NT2/D1 (cell line): ENCODE data around the gene RIMKLA.

Experiments
- DNase-seq: peaks from one replicate; pipeline ENCODE4 v3.0.0-alpha.2; 2011; ENCODE audit warnings: low read depth, low spot score
- H3K27me3 ChIP-seq: 2 replicates; pipeline ENCODE4 v1.6.0; 2011; ENCODE audit warnings: mild to moderate bottlenecking; ENCODE audit not compliant: insufficient read length, insufficient read depth
- H3K36me3 ChIP-seq: 2 replicates; pipeline ENCODE4 v1.6.1; 2011; ENCODE audit warnings: mild to moderate bottlenecking, low read length, mixed read lengths; ENCODE audit not compliant: insufficient read depth, insufficient read length
- H3K4me1 ChIP-seq: 2 replicates; pipeline ENCODE4 v1.5.1; 2011; ENCODE audit not compliant: insufficient read depth, insufficient read length
- H3K4me3 ChIP-seq: 2 replicates; pipeline ENCODE4 v1.5.1; 2011; ENCODE audit warnings: low read depth; ENCODE audit not compliant: insufficient read length
- H3K9ac ChIP-seq: 2 replicates; pipeline ENCODE4 v1.6.0; 2011; ENCODE audit warnings: low read depth; ENCODE audit not compliant: insufficient read length
- H3K9me3 ChIP-seq: 2 replicates; pipeline ENCODE4 v1.5.1; 2011; ENCODE audit warnings: mild to moderate bottlenecking, low read length; ENCODE audit not compliant: insufficient read depth
- SUZ12 ChIP-seq: IDR thresholded peaks from 2 replicates; pipeline ENCODE4 v1.6.1; 2011; ENCODE audit not compliant: insufficient read length, insufficient read depth; ENCODE audit errors: extremely low read depth
- YY1 ChIP-seq: IDR thresholded peaks from 2 replicates; pipeline ENCODE4 v1.6.1; 2011; ENCODE audit not compliant: insufficient read length, insufficient read depth
- ZNF274 ChIP-seq: IDR thresholded peaks from 2 replicates; pipeline ENCODE4 v1.6.1; 2011; ENCODE audit warnings: mild to moderate bottlenecking, low read depth, low read length

RIMKLA gene

DNA sequence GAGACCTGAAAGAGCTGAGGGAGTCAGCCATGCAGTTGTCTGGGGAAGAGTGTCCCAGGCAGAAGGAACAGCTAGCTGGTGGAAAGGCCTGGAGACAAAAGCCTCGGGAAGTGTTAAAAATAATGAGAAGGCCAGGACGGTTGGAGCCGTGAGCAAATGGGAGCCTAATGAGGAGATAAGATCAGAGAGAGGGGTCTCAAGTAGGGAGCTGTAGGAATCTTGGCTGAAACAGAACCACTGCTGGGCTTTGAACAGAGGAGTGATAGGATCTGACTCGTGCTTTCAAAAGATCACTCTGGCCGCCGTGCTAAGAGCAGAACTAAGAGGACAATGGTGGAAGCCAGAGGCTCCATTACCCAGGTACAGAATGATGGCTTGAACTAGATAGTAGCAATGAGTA, 43.6 kb upstream of the RIMKLA start:
- no peak for DNase-seq
- no peak for TF ChIP-seq YY1
- TF ChIP-seq SUZ12, result no peak
- no peak for TF ChIP-seq ZNF274
- Histone ChIP-seq H3K36me3 (no peaks in the 10 kb centered on the region), H3K9me3 (no peaks in the 10 kb centered on the region), H3K4me1 (peaks cover 2% of the 10 kb centered on the region), H3K4me3 (no peak overlapping the region), H3K9ac (no peak overlapping the region), H3K27me3 (no peaks in the 10 kb centered on the region)

- H3K9ac ChIP-seq, result no peak overlapping the region
- DNase-seq, result no peak
- H3K4me1 ChIP-seq, result peaks cover 2% of the 10 kb centered on the region
- H3K4me3 ChIP-seq, result no peak overlapping the region
- TF ChIP-seq ZNF274 (no peak), YY1 (no peak), SUZ12 (no peak)
- H3K27me3 ChIP-seq, result no peaks in the 10 kb centered on the region
- no peaks in the 10 kb centered on the region for H3K9me3 ChIP-seq
- H3K36me3 ChIP-seq, result no peaks in the 10 kb centered on the region
These were observed 40.5 kb upstream of the RIMKLA start for GRCh38 chr1:42340093-42340492.

GRCh38 chr1:42340901-42341300, 39.7 kb upstream of the RIMKLA start:
- Histone ChIP-seq H3K27me3 (no peaks in the 10 kb centered on the region), H3K9me3 (no peaks in the 10 kb centered on the region), H3K9ac (no peak overlapping the region), H3K4me3 (no peak overlapping the region), H3K36me3 (no peaks in the 10 kb centered on the region), H3K4me1 (peaks cover 2% of the 10 kb centered on the region)
- TF ChIP-seq YY1, result no peak
- no peak for TF ChIP-seq ZNF274
- no peak for TF ChIP-seq SUZ12
- DNase-seq, result no peak

- H3K4me1 ChIP-seq, result peaks cover 2% of the 10 kb centered on the region
- H3K9ac ChIP-seq, result no peak overlapping the region
- no peaks in the 10 kb centered on the region for H3K36me3 ChIP-seq
- H3K4me3 ChIP-seq, result no peak overlapping the region
- no peaks in the 10 kb centered on the region for H3K27me3 ChIP-seq
- no peak for DNase-seq
- H3K9me3 ChIP-seq, result no peaks in the 10 kb centered on the region
- TF ChIP-seq SUZ12 (no peak), ZNF274 (no peak)
These were observed 37.5 kb upstream of the RIMKLA start for GRCh38 chr1:42343049-42343448.

DNA sequence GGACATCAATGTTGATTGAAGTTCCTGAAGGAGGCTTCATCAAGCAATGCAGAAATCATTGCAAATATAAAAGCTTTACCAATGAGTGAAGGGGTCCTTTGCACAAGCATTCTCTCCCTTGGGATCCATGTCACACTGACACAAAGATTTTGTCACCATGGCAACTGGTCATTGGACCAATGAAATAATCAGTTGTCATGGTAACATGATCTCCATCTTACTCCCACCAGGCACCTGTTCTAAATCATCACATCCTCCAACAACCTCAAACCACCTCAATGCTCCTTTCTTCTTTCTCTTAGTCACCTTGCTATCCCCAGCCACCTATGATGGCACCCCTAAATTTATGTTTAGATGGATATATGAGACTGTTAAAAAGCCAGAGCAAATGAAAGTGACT, 32.1 kb upstream of the RIMKLA start:
- Histone ChIP-seq H3K27me3 (no peaks in the 10 kb centered on the region), H3K9me3 (no peaks in the 10 kb centered on the region), H3K4me3 (no peak overlapping the region), H3K9ac (no peak overlapping the region), H3K36me3 (no peaks in the 10 kb centered on the region), H3K4me1 (no peaks in the 10 kb centered on the region)
- no peak for TF ChIP-seq SUZ12
- no peak for TF ChIP-seq ZNF274
- no peak for TF ChIP-seq YY1
- DNase-seq, result no peak

- no peaks in the 10 kb centered on the region for H3K4me1 ChIP-seq
- no peak for DNase-seq
- TF ChIP-seq SUZ12 (no peak), ZNF274 (no peak), YY1 (no peak)
These were observed 30.5 kb upstream of the RIMKLA start for GRCh38 chr1:42350086-42350485.

DNA sequence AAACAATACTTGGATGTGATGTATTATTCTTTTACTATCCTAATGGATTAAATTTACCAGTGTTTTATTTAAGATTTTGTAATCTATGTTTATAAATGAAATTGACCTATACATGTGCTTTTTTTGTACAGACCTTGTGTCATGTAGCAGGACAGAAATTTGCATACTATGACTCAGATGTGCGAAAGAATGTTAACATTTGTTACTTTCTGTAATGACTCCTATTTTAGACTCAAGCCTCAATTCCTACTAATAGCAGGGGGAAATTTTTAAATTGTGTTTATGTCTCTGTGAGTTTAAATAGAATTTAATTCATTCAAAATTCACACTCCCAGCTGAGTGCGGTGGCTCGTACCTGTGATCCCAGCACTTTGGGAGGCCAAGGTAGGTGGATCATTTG, 21.8 kb upstream of the RIMKLA start:
- TF ChIP-seq YY1 (no peak), ZNF274 (no peak), SUZ12 (no peak)
- Histone ChIP-seq H3K4me3 (no peak overlapping the region), H3K4me1 (no peaks in the 10 kb centered on the region), H3K9ac (no peak overlapping the region), H3K9me3 (no peaks in the 10 kb centered on the region), H3K36me3 (no peaks in the 10 kb centered on the region), H3K27me3 (no peaks in the 10 kb centered on the region)
- no peak for DNase-seq

More at GRCh38 chr1:42350086-42350485, 30.5 kb upstream of the RIMKLA start:
- H3K4me3 ChIP-seq, result no peak overlapping the region
- H3K36me3 ChIP-seq, result no peaks in the 10 kb centered on the region
- H3K27me3 ChIP-seq, result no peaks in the 10 kb centered on the region
- no peak overlapping the region for H3K9ac ChIP-seq
- no peaks in the 10 kb centered on the region for H3K9me3 ChIP-seq

- Histone ChIP-seq H3K4me1 (no peaks in the 10 kb centered on the region), H3K9me3 (no peaks in the 10 kb centered on the region), H3K4me3 (no peak overlapping the region), H3K36me3 (no peaks in the 10 kb centered on the region), H3K9ac (no peak overlapping the region), H3K27me3 (no peaks in the 10 kb centered on the region)
- DNase-seq, result no peak
- TF ChIP-seq ZNF274 (no peak), YY1 (no peak), SUZ12 (no peak)
These were observed 21.1 kb upstream of the RIMKLA start for GRCh38 chr1:42359466-42359865.
